Heart right ventricle (tissue), 16 donors: ENCODE results near the gene SELENOF. TPM values are rescaled to one million over a fixed set of nuclear protein-coding genes. Genes with fewer than 3 reads are reported as not detected.

Experiments used
- ATAC-seq, 8 donors: fragments of 200-7000 bp; cut with Tn5 transposase; one replicate each; pipeline ENCODE4 v1.9.1; 2020; ENCODE audit warnings: mild to moderate bottlenecking in 8 of 8, moderate library complexity in 8 of 8, moderate number of reproducible peaks in 1 of 8
- DNase-seq, 2 donors: peaks; one replicate each; pipeline ENCODE4 v3.0.0-alpha.2; 2020
- H3K27ac ChIP-seq, 10 donors: fragments of 200-600 bp; sonication (generic) in 2 of 10; one replicate each; pipeline versions ENCODE4 v1.5.0 to v1.8.0; 2020 to 2022; ENCODE audit warnings: mild to moderate bottlenecking in 3 of 10
- H3K27me3 ChIP-seq, 7 donors: fragments of 200-600 bp; one replicate each; pipeline ENCODE4 v1.8.0; 2021 to 2022; ENCODE audit warnings: mild to moderate bottlenecking in 2 of 7
- H3K36me3 ChIP-seq, 9 donors: fragments of 200-600 bp; sonication (generic) in 1 of 9; one replicate each; pipeline versions ENCODE4 v1.5.0 to v1.8.0; 2020 to 2022; ENCODE audit warnings: mild to moderate bottlenecking in 2 of 9
- H3K4me1 ChIP-seq, 9 donors: fragments of 200-600 bp; sonication (generic) in 1 of 9; one replicate each; pipeline versions ENCODE4 v1.5.0 to v1.8.0; 2020 to 2022; ENCODE audit warnings: mild to moderate bottlenecking in 4 of 9
- H3K4me3 ChIP-seq, 10 donors: fragments of 200-600 bp; sonication (generic) in 2 of 10; one replicate each; pipeline versions ENCODE4 v1.5.0 to v1.8.0; 2020 to 2022; ENCODE audit warnings: mild to moderate bottlenecking in 7 of 10, moderate library complexity in 2 of 10
- H3K9me3 ChIP-seq, 11 donors: fragments of 200-600 bp in 10 of 11; sonication (generic) in 2 of 11; one replicate each; pipeline versions ENCODE4 v1.5.0 to v1.8.0; 2013 to 2022; ENCODE audit warnings: mild to moderate bottlenecking in 2 of 11, control low read depth in 1 of 11, moderate library complexity in 1 of 11
- WGBS, 2 donors: extraction: QIAGEN DNeasy Blood & Tissue Kit; methylation state at CpG; one replicate each; pipeline ENCODE4 v1.1.7; 2013; ENCODE audit warnings: inconsistent platforms in 1 of 2; 5-methylcytosine and 5-hydroxymethylcytosine counted together
- intact Hi-C, 10 donors: fragments of 100-400 bp; cut with DNase I; formaldehyde crosslinking; loops; one replicate each; pipeline versions ENCODE4 v1.11.1 to v1.14.2; 2022
- polyA plus RNA-seq, 2 donors: library from polyadenylated mRNA; stranded (reverse); fragments of 200-250 nt; gene quantifications; one replicate each; pipeline ENCODE4 v1.2.3, GENCODE V29; 2013
- total RNA-seq, 10 donors: library from RNA; stranded (reverse); fragmentation: NEBNext Ultra II Directional in 3 of 10; extraction: Animal tissue kit (Norgen Biotek cat#: 25700) in 3 of 10; gene quantifications; one replicate each; pipeline versions ENCODE4 v1.2.1 to v1.2.4, GENCODE V29; 2021 to 2023
- TF ChIP-seq, protein P1 (sequence below), 9 donors: fragments of 200-600 bp; sonication (generic) in 2 of 9; IDR thresholded peaks; one replicate each; pipeline versions ENCODE4 v1.5.0 to v1.8.0; 2021 to 2022; ENCODE audit warnings: antibody characterized with exemption in 9 of 9, mild to moderate bottlenecking in 5 of 9, moderate library complexity in 1 of 9
- donor health status: Arrhythmogenic right ventricular cardiomyopathy.
- donor health status: ischemic (EF 13 %, LVEDD 7.1; RV severe dilation, severe dysfunction).
- donor health status: healthy with polysubstance abuse.
- donor health status: DM: no; HTN: yes; CAD: no.
- donor health status: DM: no; HTN: no; CAD: no.
- donor health status: ischemic (EF 25% LVEDD 6.9; RV normal size, moderate dysfunction).
- donor health status: ischemic (EF 25% LVEDD 5.7; RV mildly dilated, moderate dysfunction).
- donor health status: healthy.
- donor health status: DM: yes; HTN: yes; CAD: no.
- donor health status: Ischemic cardiomyopathy.
- donor health status: ischemic (EF 35%, LVEDD 5.7; RV mildly dilated, moderate dysfunction).
- donor health status: nonischemic (EF 11% LVEDD 7.7; RV severe dilation, severe dysfunction).
- donor health status: DM: yes; HTN: yes; CAD: no.
- donor health status: PGD.
- donor health status: ischemic (EF 29% LVEDD 5.4; RV normal size, mild dysfunction).
- donor health status: nonischemic (EF 23%, LVEDD 6.1; RV moderate dilation, normal function).

Gene SELENOF
- total and polyA plus RNA-seq, 12 donors = 48.2 to 104 (median 73.4) TPM

DNA sequence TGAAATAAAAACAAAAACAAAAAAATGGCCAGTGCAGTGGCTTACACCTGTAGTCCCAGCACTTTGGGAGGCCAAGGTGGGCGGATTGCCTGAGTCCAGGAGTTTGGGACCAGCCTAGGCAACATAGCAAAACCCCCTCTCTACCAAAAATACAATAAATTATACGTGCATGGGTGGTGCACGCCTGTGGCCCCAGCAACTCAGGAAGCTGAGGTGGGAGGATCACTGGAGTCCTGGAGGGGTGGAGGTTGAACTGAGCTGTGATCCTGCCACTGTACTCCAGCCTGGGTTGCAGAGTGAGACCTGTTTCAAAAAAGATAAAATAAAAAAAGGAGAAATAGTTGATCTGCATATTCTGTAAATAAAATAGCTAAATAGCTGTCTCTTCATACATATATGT is 41.8 kb upstream of the SELENOF start:
- TF ChIP-seq, protein P1, sequence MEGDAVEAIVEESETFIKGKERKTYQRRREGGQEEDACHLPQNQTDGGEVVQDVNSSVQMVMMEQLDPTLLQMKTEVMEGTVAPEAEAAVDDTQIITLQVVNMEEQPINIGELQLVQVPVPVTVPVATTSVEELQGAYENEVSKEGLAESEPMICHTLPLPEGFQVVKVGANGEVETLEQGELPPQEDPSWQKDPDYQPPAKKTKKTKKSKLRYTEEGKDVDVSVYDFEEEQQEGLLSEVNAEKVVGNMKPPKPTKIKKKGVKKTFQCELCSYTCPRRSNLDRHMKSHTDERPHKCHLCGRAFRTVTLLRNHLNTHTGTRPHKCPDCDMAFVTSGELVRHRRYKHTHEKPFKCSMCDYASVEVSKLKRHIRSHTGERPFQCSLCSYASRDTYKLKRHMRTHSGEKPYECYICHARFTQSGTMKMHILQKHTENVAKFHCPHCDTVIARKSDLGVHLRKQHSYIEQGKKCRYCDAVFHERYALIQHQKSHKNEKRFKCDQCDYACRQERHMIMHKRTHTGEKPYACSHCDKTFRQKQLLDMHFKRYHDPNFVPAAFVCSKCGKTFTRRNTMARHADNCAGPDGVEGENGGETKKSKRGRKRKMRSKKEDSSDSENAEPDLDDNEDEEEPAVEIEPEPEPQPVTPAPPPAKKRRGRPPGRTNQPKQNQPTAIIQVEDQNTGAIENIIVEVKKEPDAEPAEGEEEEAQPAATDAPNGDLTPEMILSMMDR (IDR thresholded peaks at IDR 0.05) = no peak
- Histone ChIP-seq H3K9me3 (no peaks in the 10 kb centered on the region), H3K36me3 (no peaks in the 10 kb centered on the region), H3K4me3 (no peak overlapping the region), H3K27me3 (no peaks in the 10 kb centered on the region), H3K4me1 (peaks cover 0 to 10% (median 2%) of the 10 kb centered on the region in 9 donors), H3K27ac (no peak overlapping the region)
- DNase-seq (no peak), ATAC-seq (no peak)
- 82 to 90% methylated on average over 3 of the region's 3 CpGs for WGBS, 2 donors
- intact Hi-C loops = no loop called here

DNA sequence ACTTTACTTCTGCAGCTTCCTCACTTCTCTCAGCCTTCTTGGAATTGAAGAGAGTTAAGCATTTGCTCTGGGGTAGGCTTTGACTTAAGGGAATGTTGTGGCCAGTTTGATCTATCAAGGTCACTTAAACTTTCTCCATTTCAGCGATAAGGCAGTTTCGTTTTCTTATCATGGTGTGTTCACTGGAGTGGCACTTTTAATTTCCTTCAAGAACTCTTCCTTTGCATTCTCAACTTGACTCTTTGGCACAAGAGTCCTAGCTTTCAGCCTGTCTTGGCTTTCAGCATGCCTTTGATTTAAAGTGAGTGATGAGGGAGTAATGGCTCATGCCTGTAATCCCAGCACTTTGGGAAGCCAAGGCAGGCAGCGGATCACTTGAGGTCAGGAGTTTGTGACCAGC is 39.2 kb upstream of the SELENOF start:
- no peak for ATAC-seq
- Histone ChIP-seq H3K27ac (no peak overlapping the region), H3K36me3 (no peaks in the 10 kb centered on the region), H3K27me3 (no peaks in the 10 kb centered on the region), H3K4me3 (no peak overlapping the region), H3K9me3 (no peaks in the 10 kb centered on the region), H3K4me1 (peaks cover 0 to 14% (median 3%) of the 10 kb centered on the region in 9 donors)
- 49% methylated on average over 3 of the region's 3 CpGs for WGBS, 2 donors
- TF ChIP-seq, protein P1 (IDR thresholded peaks at IDR 0.05) = no peak
- intact Hi-C loops = no loop called here
- no peak for DNase-seq

DNA sequence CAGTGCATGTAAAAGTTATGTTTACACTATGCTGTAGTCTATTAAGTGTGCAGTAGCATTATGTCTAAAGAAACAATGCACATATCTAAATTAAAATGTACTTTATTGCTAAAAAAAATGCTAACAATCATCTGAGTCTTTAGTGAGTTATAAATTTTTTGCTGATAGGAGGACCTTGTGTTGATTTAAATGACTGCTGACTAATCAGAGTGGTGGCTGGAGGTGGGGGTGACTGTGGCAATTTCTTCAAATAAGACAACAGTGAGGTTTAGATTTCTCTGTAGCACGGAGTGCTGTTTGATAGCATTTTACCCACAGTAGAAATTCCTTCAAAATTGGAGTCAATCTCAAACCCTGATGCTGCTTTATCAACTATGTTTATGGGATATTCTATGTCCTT is 37.5 kb upstream of the SELENOF start:
- Histone ChIP-seq H3K4me1 (peaks cover 0 to 25% (median 3%) of the 10 kb centered on the region in 9 donors), H3K4me3 (no peak overlapping the region), H3K27me3 (no peaks in the 10 kb centered on the region), H3K36me3 (no peaks in the 10 kb centered on the region), H3K27ac (no peak overlapping the region), H3K9me3 (no peaks in the 10 kb centered on the region)
- TF ChIP-seq, protein P1 (IDR thresholded peaks at IDR 0.05) = no peak
- no peak for DNase-seq
- intact Hi-C loops = no loop called here
- ATAC-seq = no peak
- WGBS, 2 donors = 79 to 85% methylated on average over 1 of the region's 1 CpG

DNA sequence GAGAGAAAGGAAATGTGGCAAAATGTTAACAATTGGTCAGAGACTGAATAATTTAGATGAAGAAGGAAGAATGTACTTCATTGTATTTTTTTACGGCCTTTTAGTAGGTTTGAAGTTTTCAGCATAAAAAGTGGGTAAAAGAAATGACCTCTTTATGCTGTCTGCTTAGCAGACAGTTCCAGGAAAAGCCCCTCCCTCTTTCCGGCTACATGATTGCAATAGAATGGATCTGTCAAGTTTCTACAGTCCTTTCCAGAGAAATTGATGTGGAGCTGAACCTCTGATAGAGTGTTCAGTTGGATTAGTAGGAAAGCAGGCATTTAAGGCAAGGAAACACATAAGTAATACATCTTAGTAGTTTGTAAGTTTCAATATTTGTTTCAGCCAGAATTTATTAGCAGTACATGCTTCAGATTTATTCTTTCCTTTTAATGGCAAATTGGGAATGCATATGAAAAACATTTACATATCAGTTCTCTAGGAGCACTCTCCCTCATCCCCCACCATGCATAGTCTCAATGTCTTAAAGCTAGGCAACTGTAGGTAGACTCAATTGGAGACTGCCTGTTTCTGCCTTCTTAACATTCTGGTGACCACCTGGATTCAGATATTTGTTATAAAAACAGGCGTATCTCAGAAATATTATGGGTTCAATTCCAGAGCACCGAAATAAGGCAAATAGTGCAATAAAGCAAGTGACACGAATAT is 36.9 kb upstream of the SELENOF start:
- TF ChIP-seq, protein P1 (IDR thresholded peaks at IDR 0.05) = no peak
- intact Hi-C loops = no loop called here
- DNase-seq (no peak), ATAC-seq (no peak)
- WGBS, 2 donors = 82 to 87% methylated on average over 5 of the region's 5 CpGs
- Histone ChIP-seq H3K9me3 (no peaks in the 10 kb centered on the region), H3K4me1 (peaks cover 0 to 25% (median 3%) of the 10 kb centered on the region in 9 donors), H3K27ac (no peak overlapping the region), H3K36me3 (no peaks in the 10 kb centered on the region), H3K27me3 (no peaks in the 10 kb centered on the region), H3K4me3 (no peak overlapping the region)
